Fibroblast of pulmonary artery (primary cell): ENCODE measurements around the gene ZNF619.

Source experiments
- DNase-seq: peaks from one replicate; pipeline ENCODE4 v3.0.0-alpha.2; 2010; ENCODE audit warnings: low read depth
- H3K4me3 ChIP-seq: replicated peaks from 2 replicates; pipeline ENCODE4 v1.5.1; 2011; ENCODE audit warnings: low read depth, mild to moderate bottlenecking, control low read depth, low read length, moderate library complexity
- TF ChIP-seq, protein P1 (sequence below): IDR thresholded peaks from 2 replicates; pipeline ENCODE4 v1.5.1; 2011; ENCODE audit warnings: mild to moderate bottlenecking, control low read depth, low read length, inconsistent platforms; ENCODE audit errors: missing control alignments

ZNF619 gene

DNA sequence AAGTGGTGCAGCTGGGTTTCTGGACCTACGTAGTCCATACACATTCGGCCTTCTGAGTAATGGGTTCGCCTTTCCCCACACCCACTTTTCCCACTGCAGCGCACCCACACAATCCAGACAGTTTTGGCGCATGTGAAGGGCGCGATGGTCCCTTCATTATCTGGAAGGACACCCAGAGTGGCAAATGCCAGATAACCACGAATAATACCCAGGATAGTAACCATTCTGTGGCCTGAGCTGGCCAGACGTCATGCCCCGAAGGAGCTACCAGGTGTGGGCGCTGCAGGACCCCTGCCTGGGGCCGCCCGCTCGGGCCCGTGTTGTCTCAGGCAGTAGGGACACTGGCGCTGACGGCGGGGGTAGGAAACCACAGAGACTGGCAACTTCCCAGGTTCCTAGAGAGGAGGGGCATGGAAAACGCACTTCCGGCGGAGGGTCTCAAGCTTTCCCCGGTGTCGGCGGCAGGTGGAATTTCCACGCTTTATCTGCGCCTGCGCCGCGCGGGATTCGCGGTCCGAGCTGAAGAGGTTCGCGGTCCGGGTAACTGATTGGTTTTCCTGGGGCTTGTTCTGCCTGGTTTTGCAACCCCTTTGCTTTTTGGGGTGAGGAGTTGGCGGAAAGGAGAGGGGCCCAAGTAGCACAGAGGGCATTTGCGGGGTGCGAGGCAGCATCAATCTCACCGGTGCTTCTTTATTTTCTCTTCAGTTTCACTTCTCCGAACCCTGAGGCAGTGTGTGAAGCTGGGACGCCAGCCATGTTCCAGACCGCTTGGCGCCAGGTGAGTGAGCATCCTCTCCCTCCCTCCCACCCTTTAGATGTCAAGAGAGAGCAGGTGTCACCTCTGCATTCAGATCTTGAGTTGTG, 28.9 kb downstream of the ZNF619 start, which contains the start of gene ZNF620:
ZNF620 (plus strand) TSS at position 441 of the 864 bp plus-strand sequence; CDS start at position 755, 314 bp downstream.
- DNase-seq: peak; percentile 65
- TF ChIP-seq, protein P1, sequence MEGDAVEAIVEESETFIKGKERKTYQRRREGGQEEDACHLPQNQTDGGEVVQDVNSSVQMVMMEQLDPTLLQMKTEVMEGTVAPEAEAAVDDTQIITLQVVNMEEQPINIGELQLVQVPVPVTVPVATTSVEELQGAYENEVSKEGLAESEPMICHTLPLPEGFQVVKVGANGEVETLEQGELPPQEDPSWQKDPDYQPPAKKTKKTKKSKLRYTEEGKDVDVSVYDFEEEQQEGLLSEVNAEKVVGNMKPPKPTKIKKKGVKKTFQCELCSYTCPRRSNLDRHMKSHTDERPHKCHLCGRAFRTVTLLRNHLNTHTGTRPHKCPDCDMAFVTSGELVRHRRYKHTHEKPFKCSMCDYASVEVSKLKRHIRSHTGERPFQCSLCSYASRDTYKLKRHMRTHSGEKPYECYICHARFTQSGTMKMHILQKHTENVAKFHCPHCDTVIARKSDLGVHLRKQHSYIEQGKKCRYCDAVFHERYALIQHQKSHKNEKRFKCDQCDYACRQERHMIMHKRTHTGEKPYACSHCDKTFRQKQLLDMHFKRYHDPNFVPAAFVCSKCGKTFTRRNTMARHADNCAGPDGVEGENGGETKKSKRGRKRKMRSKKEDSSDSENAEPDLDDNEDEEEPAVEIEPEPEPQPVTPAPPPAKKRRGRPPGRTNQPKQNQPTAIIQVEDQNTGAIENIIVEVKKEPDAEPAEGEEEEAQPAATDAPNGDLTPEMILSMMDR: peak; percentile 38
- peak within 1 kb of the TSS; percentile 68 for H3K4me3 ChIP-seq

- no peak for DNase-seq
- H3K4me3 ChIP-seq: no peak overlapping the region
- TF ChIP-seq, protein P1: no peak
Measured at GRCh38 chr3:40511031-40511718, 34.3 kb downstream of the ZNF619 start.

GRCh38 chr3:40516201-40516600, 39.3 kb downstream of the ZNF619 start:
- TF ChIP-seq, protein P1: no peak
- DNase-seq: peak; percentile 68
- no peak overlapping the region for H3K4me3 ChIP-seq

DNA sequence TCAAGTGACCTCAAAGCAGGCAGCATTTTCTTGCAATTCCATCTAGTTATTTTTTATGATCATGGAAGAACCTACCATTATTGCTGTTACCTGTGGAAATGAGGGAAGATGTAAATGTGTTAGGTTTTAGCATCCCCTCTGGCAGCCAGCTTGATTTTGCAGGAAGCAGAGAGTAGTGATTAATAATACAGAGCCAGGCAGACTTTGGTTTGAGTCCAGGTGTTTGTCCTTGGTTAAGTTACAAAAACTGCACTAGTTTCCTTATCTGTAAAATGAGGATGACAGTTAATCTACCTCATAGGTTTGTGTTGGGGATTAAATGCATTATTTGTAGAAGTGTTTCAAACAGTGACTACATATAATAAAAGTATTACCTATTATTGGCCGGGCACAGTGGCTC, 41.1 kb downstream of the ZNF619 start:
- no peak for DNase-seq
- TF ChIP-seq, protein P1: no peak
- H3K4me3 ChIP-seq: no peak overlapping the region

DNA sequence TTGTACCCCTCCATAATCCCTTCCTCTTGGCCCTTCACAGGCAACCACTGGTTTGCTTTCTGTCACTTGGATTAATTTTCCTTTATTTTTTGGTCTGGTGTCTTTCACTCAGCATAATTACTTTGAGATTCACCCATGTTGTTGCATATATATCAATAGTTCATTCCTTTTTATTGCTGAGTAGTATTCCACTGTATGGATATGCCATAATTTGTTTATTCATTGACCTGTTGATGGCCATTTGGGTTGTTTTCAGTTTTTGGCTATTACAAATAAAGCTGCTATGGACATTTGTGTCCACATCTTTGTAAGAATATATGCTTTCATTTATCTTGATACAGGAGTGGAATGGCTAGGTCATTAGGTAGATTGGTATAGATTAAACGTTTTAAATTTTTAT, 41.9 kb downstream of the ZNF619 start:
- no peak for DNase-seq
- TF ChIP-seq, protein P1: no peak
- no peak overlapping the region for H3K4me3 ChIP-seq

- TF ChIP-seq, protein P1: no peak
- no peak overlapping the region for H3K4me3 ChIP-seq
- DNase-seq: no peak
Measured at GRCh38 chr3:40521254-40521653, 44.3 kb downstream of the ZNF619 start.
